RWPE2 (cell line): ENCODE results near the gene GLCE.

ENCODE experiments used
- ATAC-seq: fragments of 200-7000 bp; cut with Tn5 transposase; 3 replicates; pipeline ENCODE4 v1.9.1; 2021; ENCODE audit warnings: low read depth
- DNase-seq: peaks from one replicate; pipeline ENCODE4 v3.0.0-alpha.2; 2020; ENCODE audit warnings: low spot score
- H3K27ac ChIP-seq: fragments of 450-650 bp; 2 replicates; pipeline ENCODE4 v1.5.1; 2017; ENCODE audit warnings: mild to moderate bottlenecking; ENCODE audit not compliant: poor library complexity, severe bottlenecking
- H3K27me3 ChIP-seq: fragments of 250-450 bp; sonication (Bioruptor Pico); 2 replicates; pipeline ENCODE4 v1.5.1; 2021; ENCODE audit warnings: mild to moderate bottlenecking, moderate library complexity; ENCODE audit not compliant: insufficient read depth, poor library complexity, severe bottlenecking
- H3K36me3 ChIP-seq: fragments of 250-450 bp; sonication (Bioruptor Pico); 2 replicates; pipeline ENCODE4 v1.5.1; 2020; ENCODE audit warnings: low read depth, mild to moderate bottlenecking, moderate library complexity
- H3K4me1 ChIP-seq: fragments of 250-450 bp; sonication (Bioruptor Pico); 2 replicates; pipeline ENCODE4 v1.5.1; 2021; ENCODE audit warnings: mild to moderate bottlenecking, moderate library complexity; ENCODE audit not compliant: insufficient read depth, poor library complexity, severe bottlenecking
- H3K4me3 ChIP-seq: fragments of 250-450 bp; sonication (Bioruptor Pico); 2 replicates; pipeline ENCODE4 v1.5.1; 2021; ENCODE audit warnings: mild to moderate bottlenecking, moderate library complexity; ENCODE audit not compliant: severe bottlenecking
- H3K9me3 ChIP-seq: fragments of 250-450 bp; sonication (Bioruptor Pico); 2 replicates; pipeline ENCODE4 v1.5.1; 2021; ENCODE audit warnings: mild to moderate bottlenecking, moderate library complexity; ENCODE audit not compliant: severe bottlenecking
- CTCF ChIP-seq: fragments of 450-650 bp; IDR thresholded peaks from one replicate; pipeline ENCODE4 v1.5.1; 2017; ENCODE audit warnings: mild to moderate bottlenecking, moderate library complexity; ENCODE audit not compliant: poor library complexity, severe bottlenecking

Gene GLCE

GRCh38 chr15:69275933-69276560 lies 115.6 kb downstream of the GLCE start:
- 0 out of 3 replicates have a peak, but pooled peaks have one; percentile 29 for ATAC-seq
- TF ChIP-seq CTCF = no peak
- DNase-seq = no peak
- Histone ChIP-seq H3K36me3 (no peaks in the 10 kb centered on the region), H3K27me3 (no peaks in the 10 kb centered on the region), H3K4me3 (no peak overlapping the region), H3K4me1 (no peaks in the 10 kb centered on the region), H3K27ac (no peak overlapping the region), H3K9me3 (no peaks in the 10 kb centered on the region)

- no peaks in the 10 kb centered on the region for H3K4me1 ChIP-seq
- no peaks in the 10 kb centered on the region for H3K27me3 ChIP-seq
- H3K36me3 ChIP-seq = no peaks in the 10 kb centered on the region
- TF ChIP-seq CTCF = no peak
- H3K27ac ChIP-seq = no peak overlapping the region
- no peaks in the 10 kb centered on the region for H3K9me3 ChIP-seq
- DNase-seq (no peak), ATAC-seq (no peak)
- no peak overlapping the region for H3K4me3 ChIP-seq
Observed at GRCh38 chr15:69277316-69277715, 116.9 kb downstream of the GLCE start.

GRCh38 chr15:69279636-69280035 lies 119.2 kb downstream of the GLCE start:
- no peak for DNase-seq
- no peak for TF ChIP-seq CTCF
- no peaks in the 10 kb centered on the region for H3K36me3 ChIP-seq

GRCh38 chr15:69280783-69281182 lies 120.3 kb downstream of the GLCE start:
- Histone ChIP-seq H3K27me3 (no peaks in the 10 kb centered on the region), H3K27ac (no peak overlapping the region), H3K36me3 (no peaks in the 10 kb centered on the region), H3K4me3 (no peak overlapping the region), H3K9me3 (no peaks in the 10 kb centered on the region), H3K4me1 (no peaks in the 10 kb centered on the region)
- DNase-seq = no peak
- TF ChIP-seq CTCF = no peak
- ATAC-seq = no peak

More at GRCh38 chr15:69279636-69280035, 119.2 kb downstream of the GLCE start:
- Histone ChIP-seq H3K4me1 (no peaks in the 10 kb centered on the region), H3K27ac (no peak overlapping the region), H3K4me3 (no peak overlapping the region), H3K9me3 (no peaks in the 10 kb centered on the region), H3K27me3 (no peaks in the 10 kb centered on the region)
- no peak for ATAC-seq

- H3K4me1 ChIP-seq = no peaks in the 10 kb centered on the region
- no peaks in the 10 kb centered on the region for H3K27me3 ChIP-seq
- H3K9me3 ChIP-seq = no peaks in the 10 kb centered on the region
- H3K4me3 ChIP-seq = no peak overlapping the region
- no peaks in the 10 kb centered on the region for H3K36me3 ChIP-seq
- ATAC-seq = no peak
- no peak for DNase-seq
- no peak for TF ChIP-seq CTCF
- no peak overlapping the region for H3K27ac ChIP-seq
Observed at GRCh38 chr15:69282104-69282743, 121.8 kb downstream of the GLCE start.
